ENCODE data around the gene SAFB2. TPM values are rescaled to one million over a fixed set of nuclear protein-coding genes. Genes with fewer than 3 reads are reported as not detected.

The SAFB2 gene
- total and polyA plus RNA-seq, 2 donors from 2014 or later, result 67.1 to 113 TPM

- Histone ChIP-seq H3K9ac (ENCODE audit: low read length in 3 of 3) (no peak overlapping the region), H3K4me3 (ENCODE audit: low read length in 3 of 3) (no peak overlapping the region), H3K36me3 (ENCODE audit: control insufficient read depth in 2 of 3, insufficient read depth in 3 of 3, low read length in 3 of 3) (peaks cover 14 to 74% (median 59%) of the 10 kb centered on the region in 3 donors), H3K4me1 (ENCODE audit: control insufficient read depth in 2 of 3, insufficient read depth in 2 of 3, low read depth in 1 of 3, low read length in 3 of 3) (peaks cover 0 to 6% (median 6%) of the 10 kb centered on the region in 3 donors), H3K27me3 (ENCODE audit: control insufficient read depth, insufficient read depth, low read length) (no peaks in the 10 kb centered on the region), H3K27ac (ENCODE audit: low read depth in 2 of 2, low read length in 2 of 2) (no peak overlapping the region), H3K9me3 (ENCODE audit: control insufficient read depth in 2 of 3, insufficient read depth in 1 of 3, low read length in 3 of 3) (no peaks in the 10 kb centered on the region)
- DNase-seq (peak in 1 of 5 donors; percentile 25), FAIRE-seq (no peak)
- intact Hi-C loops (cut with DNase I), result no loop called here
- TF ChIP-seq CTCF (IDR thresholded peaks at IDR 0.05; ENCODE audit: borderline replicate concordance, extremely low read depth, insufficient read depth), result no peak
These were observed 41.9 kb upstream of the SAFB2 start for GRCh38 chr19:5664515-5664914.

- TF ChIP-seq CTCF (IDR thresholded peaks at IDR 0.05; ENCODE audit: borderline replicate concordance, extremely low read depth, insufficient read depth), result no peak
- intact Hi-C loops (cut with DNase I), result no loop called here
- H3K27ac ChIP-seq (ENCODE audit: low read depth in 2 of 2, low read length in 2 of 2), result no peak overlapping the region
- H3K4me3 ChIP-seq (ENCODE audit: low read length in 3 of 3), result no peak overlapping the region
- no peak overlapping the region for H3K9ac ChIP-seq (ENCODE audit: low read length in 3 of 3)
- FAIRE-seq (no peak), DNase-seq (peak in 1 of 5 donors; percentile 69)
- H3K4me1 ChIP-seq (ENCODE audit: control insufficient read depth in 2 of 3, insufficient read depth in 2 of 3, low read depth in 1 of 3, low read length in 3 of 3), result peaks cover 0 to 6% (median 6%) of the 10 kb centered on the region in 3 donors
- H3K36me3 ChIP-seq (ENCODE audit: control insufficient read depth in 2 of 3, insufficient read depth in 3 of 3, low read length in 3 of 3), result peaks cover 14 to 68% (median 53%) of the 10 kb centered on the region in 3 donors
- H3K9me3 ChIP-seq (ENCODE audit: control insufficient read depth in 2 of 3, insufficient read depth in 1 of 3, low read length in 3 of 3), result no peaks in the 10 kb centered on the region
- no peaks in the 10 kb centered on the region for H3K27me3 ChIP-seq (ENCODE audit: control insufficient read depth, insufficient read depth, low read length)
These were observed 41.3 kb upstream of the SAFB2 start for GRCh38 chr19:5663904-5664303.

DNA sequence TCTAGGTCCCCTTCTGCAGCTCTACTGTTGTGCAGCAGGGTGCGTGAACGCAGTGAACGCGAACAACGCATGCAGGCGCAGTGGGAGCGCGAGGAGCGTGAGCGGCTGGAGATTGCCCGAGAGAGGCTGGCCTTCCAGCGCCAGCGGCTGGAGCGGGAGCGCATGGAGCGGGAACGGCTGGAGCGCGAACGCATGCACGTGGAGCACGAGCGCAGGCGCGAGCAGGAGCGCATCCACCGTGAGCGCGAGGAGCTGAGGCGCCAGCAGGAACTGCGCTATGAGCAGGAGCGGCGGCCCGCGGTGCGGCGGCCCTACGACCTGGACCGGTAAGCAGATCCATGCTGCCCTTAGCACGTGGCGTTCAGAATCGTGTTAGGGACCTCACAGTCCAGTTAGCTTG, 38.9 kb upstream of the SAFB2 start:
- no peak for TF ChIP-seq CTCF (IDR thresholded peaks at IDR 0.05; ENCODE audit: borderline replicate concordance, extremely low read depth, insufficient read depth)
- no peaks in the 10 kb centered on the region for H3K9me3 ChIP-seq (ENCODE audit: control insufficient read depth in 2 of 3, insufficient read depth in 1 of 3, low read length in 3 of 3)
- H3K36me3 ChIP-seq (ENCODE audit: control insufficient read depth in 2 of 3, insufficient read depth in 3 of 3, low read length in 3 of 3), result peaks cover 11 to 65% (median 49%) of the 10 kb centered on the region in 3 donors
- intact Hi-C loops (cut with DNase I), result no loop called here
- no peak overlapping the region for H3K9ac ChIP-seq (ENCODE audit: low read length in 3 of 3)
- DNase-seq, result peak in 1 of 5 donors; percentile 64
- no peak overlapping the region for H3K4me3 ChIP-seq (ENCODE audit: low read length in 3 of 3)
- no peaks in the 10 kb centered on the region for H3K27me3 ChIP-seq (ENCODE audit: control insufficient read depth, insufficient read depth, low read length)
- peaks cover 0 to 6% (median 6%) of the 10 kb centered on the region in 3 donors for H3K4me1 ChIP-seq (ENCODE audit: control insufficient read depth in 2 of 3, insufficient read depth in 2 of 3, low read depth in 1 of 3, low read length in 3 of 3)
- H3K27ac ChIP-seq (ENCODE audit: low read depth in 2 of 2, low read length in 2 of 2), result no peak overlapping the region
- no peak for FAIRE-seq

GRCh38 chr19:5655412-5655811, 32.8 kb upstream of the SAFB2 start:
- FAIRE-seq, result no peak
- peaks cover 5 to 73% (median 49%) of the 10 kb centered on the region in 3 donors for H3K36me3 ChIP-seq (ENCODE audit: control insufficient read depth in 2 of 3, insufficient read depth in 3 of 3, low read length in 3 of 3)
- no peak overlapping the region for H3K27ac ChIP-seq (ENCODE audit: low read depth in 2 of 2, low read length in 2 of 2)
- H3K27me3 ChIP-seq (ENCODE audit: control insufficient read depth, insufficient read depth, low read length), result no peaks in the 10 kb centered on the region
- H3K9me3 ChIP-seq (ENCODE audit: control insufficient read depth in 2 of 3, insufficient read depth in 1 of 3, low read length in 3 of 3), result no peaks in the 10 kb centered on the region
- no peak for TF ChIP-seq CTCF (IDR thresholded peaks at IDR 0.05; ENCODE audit: borderline replicate concordance, extremely low read depth, insufficient read depth)
- no peak overlapping the region for H3K9ac ChIP-seq (ENCODE audit: low read length in 3 of 3)
- H3K4me3 ChIP-seq (ENCODE audit: low read length in 3 of 3), result no peak overlapping the region
- intact Hi-C loops (cut with DNase I), result no loop called here
- H3K4me1 ChIP-seq (ENCODE audit: control insufficient read depth in 2 of 3, insufficient read depth in 2 of 3, low read depth in 1 of 3, low read length in 3 of 3), result peaks cover 0 to 4% (median 0%) of the 10 kb centered on the region in 3 donors
- DNase-seq, result no peak

Data from kidney (tissue), 14 donors.